Endothelial cell of umbilical vein (primary cell): ENCODE results near the gene PTPRF. TPM values are rescaled to one million over a fixed set of nuclear protein-coding genes. Genes with fewer than 3 reads are reported as not detected.

ENCODE experiments used
- BruUV-seq: library from RNA; stranded (reverse); fragments of 400-500 nt; replicated peaks from 2 replicates; lab custom pipeline; 2021; lab: Mats Ljungman, UMichigan
- CTCF ChIA-PET: fragments of 300-600, 350-600 bp; sonication (Branson Sonifier 250); formaldehyde crosslinking; loops from one replicate; lab custom pipeline; 2021; ENCODE audit warnings: antibody characterized with exemption, inconsistent platforms; lab: Charles Lee
- POLR2A ChIA-PET: fragments of 300-600, 350-600 bp; sonication (Branson Sonifier 250); formaldehyde crosslinking; loops from one replicate; lab custom pipeline; 2021; ENCODE audit warnings: antibody characterized with exemption, inconsistent platforms; lab: Charles Lee
- DNase-seq: peaks from one replicate; pipeline ENCODE4 v3.0.0-alpha.2; 2011; ENCODE audit warnings: low read depth, low spot score
- FAIRE-seq: peaks from 2 replicates; lab custom pipeline; 2011; peaks lifted over from hg19 to GRCh38; lab: Jason Lieb, UNC
- H2AFZ ChIP-seq: 2 replicates; pipeline ENCODE4 v1.6.0; 2012; ENCODE audit warnings: low read depth, low read length, control low read depth, inconsistent platforms
- H3K27ac ChIP-seq: 2 replicates; pipeline ENCODE4 v1.5.1; 2011; ENCODE audit warnings: low read depth, mild to moderate bottlenecking, control low read depth, low read length, moderate library complexity; ENCODE audit not compliant: insufficient read depth
- H3K27me3 ChIP-seq, 2 experiments: 2 replicates each; pipeline versions ENCODE4 v1.6.0 to v1.6.1; 2011; ENCODE audit warnings: low read length in 2 of 2, mixed read lengths in 1 of 2; ENCODE audit not compliant: control insufficient read depth in 2 of 2, insufficient read depth in 2 of 2
- H3K36me3 ChIP-seq, 2 experiments: 2 replicates in 1 of 2; 3 replicates in 1 of 2; pipeline ENCODE4 v1.5.1; 2011; ENCODE audit warnings: low read length in 2 of 2, mild to moderate bottlenecking in 1 of 2, moderate library complexity in 1 of 2; ENCODE audit not compliant: control insufficient read depth in 2 of 2, insufficient read depth in 2 of 2; ENCODE audit errors: extremely low read depth in 1 of 2
- H3K4me1 ChIP-seq: 3 replicates; pipeline ENCODE4 v1.5.1; 2011; ENCODE audit warnings: mild to moderate bottlenecking, low read length; ENCODE audit not compliant: control insufficient read depth, insufficient read depth; ENCODE audit errors: extremely low read depth
- H3K4me2 ChIP-seq: 2 replicates; pipeline ENCODE4 v1.6.1; 2011; ENCODE audit warnings: low read length, control low read depth, mixed read lengths; ENCODE audit not compliant: insufficient read depth
- H3K4me3 ChIP-seq, 3 experiments: fragments of 200-600 bp in 1 of 3; sonication (generic), shearing (Covaris generic) in 1 of 3; replicated peaks in 1 of 3; 2 replicates each; pipeline ENCODE4 v1.5.1; 2011 to 2016; ENCODE audit warnings: control low read depth in 3 of 3, low read length in 3 of 3, mild to moderate bottlenecking in 2 of 3, inconsistent platforms in 1 of 3, low read depth in 1 of 3, moderate library complexity in 1 of 3; ENCODE audit not compliant: insufficient read depth in 1 of 3
- H3K79me2 ChIP-seq: 2 replicates; pipeline ENCODE4 v1.6.0; 2012; ENCODE audit warnings: low read length, inconsistent platforms; ENCODE audit not compliant: control insufficient read depth, insufficient read depth
- H3K9ac ChIP-seq: replicated peaks from 2 replicates; pipeline ENCODE3; 2011; ENCODE audit warnings: low read length, control low read depth; ENCODE audit not compliant: insufficient read depth; ENCODE audit errors: extremely low read depth
- H3K9me1 ChIP-seq: replicated peaks from 3 replicates; pipeline ENCODE4 v1.6.0; 2011; ENCODE audit warnings: mild to moderate bottlenecking, low read length; ENCODE audit not compliant: control insufficient read depth, insufficient read depth; ENCODE audit errors: extremely low read depth
- H3K9me3 ChIP-seq: replicated peaks from 2 replicates; pipeline ENCODE4 v1.5.1; 2012; ENCODE audit warnings: low read length, inconsistent platforms; ENCODE audit not compliant: control insufficient read depth, insufficient read depth
- H4K20me1 ChIP-seq: replicated peaks from 2 replicates; pipeline ENCODE3; 2011; ENCODE audit warnings: mild to moderate bottlenecking, low read length; ENCODE audit not compliant: control insufficient read depth, insufficient read depth; ENCODE audit errors: extremely low read depth
- FOS ChIP-seq: IDR thresholded peaks from 2 replicates; pipeline ENCODE4 v1.6.1; 2011; ENCODE audit warnings: mild to moderate bottlenecking, low read length, moderate library complexity, borderline replicate concordance; ENCODE audit not compliant: insufficient read depth
- GATA2 ChIP-seq: IDR thresholded peaks from 2 replicates; pipeline ENCODE4 v1.7.0; 2011; ENCODE audit warnings: low read depth, mild to moderate bottlenecking, moderate library complexity, mixed read lengths, low read length; ENCODE audit not compliant: insufficient read length, insufficient read depth
- JUN ChIP-seq: IDR thresholded peaks from 2 replicates; pipeline ENCODE4 v1.6.1; 2011; ENCODE audit warnings: borderline replicate concordance, low read depth; ENCODE audit not compliant: insufficient read length, insufficient read depth
- MAX ChIP-seq: IDR thresholded peaks from 2 replicates; pipeline ENCODE4 v1.6.1; 2011; ENCODE audit not compliant: insufficient read depth, insufficient read length
- MYC ChIP-seq: IDR thresholded peaks from one replicate; pipeline ENCODE4 v1.6.1; 2011; ENCODE audit warnings: mild to moderate bottlenecking, low read depth, low read length
- POLR2AphosphoS5 ChIP-seq: IDR thresholded peaks from 2 replicates; pipeline ENCODE4 v1.6.1; 2012; ENCODE audit warnings: low read depth, mild to moderate bottlenecking, control low read depth, low read length, moderate library complexity; ENCODE audit not compliant: insufficient read depth
- dilution Hi-C: fragments of 300-500 bp; cut with MboI; formaldehyde crosslinking; loops from one replicate; pipeline ENCODE4 v1.15.0; 2019; ENCODE audit warnings: low sequenced_read_pairs; ENCODE audit not compliant: extremely low pct_ligation_motif_present
- intact Hi-C: fragments of 100-400 bp; cut with micrococcal nuclease; formaldehyde crosslinking; loops from one replicate; pipeline ENCODE4 v1.10.0; 2022
- polyA plus RNA-seq, 4 experiments: library from polyadenylated mRNA; depleted of rRNA in 3 of 4; stranded (reverse) in 3 of 4; unstranded in 1 of 4; fragments of >200 nt; gene quantifications; 2 replicates each; pipeline versions ENCODE4 v1.2.1 to v1.2.3, GENCODE V29; 2011 to 2012; ENCODE audit warnings: missing spikeins in 1 of 4
- total RNA-seq: library from RNA; stranded (reverse); gene quantifications from 2 replicates; pipeline ENCODE4 v1.2.3, GENCODE V29; 2021

Gene PTPRF
- total and polyA plus RNA-seq, 2 donors (not counting 3 experiments of a cell fraction or from before 2014, with no cell fraction given), result 217 to 338 TPM

GRCh38 chr1:43655953-43656352, 125.3 kb downstream of the PTPRF start:
- ChIA-PET CTCF (no interaction called here), POLR2A (interaction anchor here (0.6 to 0.7 kb wide), 3 partner anchors 115 to 242 kb away, joined by 3 to 4 read pairs (median 3); no protein-coding TSS in a partner anchor)
- no peaks in the 10 kb centered on the region for H3K9me3 ChIP-seq
- peaks cover 19% of the 10 kb centered on the region for H3K79me2 ChIP-seq
- peaks cover 12% of the 10 kb centered on the region for H3K4me1 ChIP-seq
- H3K36me3 ChIP-seq, result peaks cover 24 to 31% of the 10 kb centered on the region in 2 experiments
- H3K9ac ChIP-seq, result no peak overlapping the region
- no TSS peak for BruUV-seq
- no peak overlapping the region for H3K27ac ChIP-seq
- H3K4me3 ChIP-seq, result no peak overlapping the region
- FAIRE-seq, result no peak
- no peak overlapping the region for H3K4me2 ChIP-seq
- no peak overlapping the region for H2AFZ ChIP-seq
- H4K20me1 ChIP-seq, result no peaks in the 10 kb centered on the region
- H3K9me1 ChIP-seq, result no peaks in the 10 kb centered on the region
- intact Hi-C loops (no loop called here), dilution Hi-C loops (no loop called here)
- H3K27me3 ChIP-seq, result no peaks in the 10 kb centered on the region
- TF ChIP-seq POLR2AphosphoS5 (no peak), MAX (no peak), FOS (no peak), MYC (no peak), GATA2 (no peak), JUN (no peak)
- no peak for DNase-seq
